ENCODE data around the gene SIK2.
"Not testable (repeated sequence)": the region's sequence is repeated elsewhere in the genome, so short reads cannot be mapped to it uniquely, and the experiment has no call there.

SIK2 gene

DNA sequence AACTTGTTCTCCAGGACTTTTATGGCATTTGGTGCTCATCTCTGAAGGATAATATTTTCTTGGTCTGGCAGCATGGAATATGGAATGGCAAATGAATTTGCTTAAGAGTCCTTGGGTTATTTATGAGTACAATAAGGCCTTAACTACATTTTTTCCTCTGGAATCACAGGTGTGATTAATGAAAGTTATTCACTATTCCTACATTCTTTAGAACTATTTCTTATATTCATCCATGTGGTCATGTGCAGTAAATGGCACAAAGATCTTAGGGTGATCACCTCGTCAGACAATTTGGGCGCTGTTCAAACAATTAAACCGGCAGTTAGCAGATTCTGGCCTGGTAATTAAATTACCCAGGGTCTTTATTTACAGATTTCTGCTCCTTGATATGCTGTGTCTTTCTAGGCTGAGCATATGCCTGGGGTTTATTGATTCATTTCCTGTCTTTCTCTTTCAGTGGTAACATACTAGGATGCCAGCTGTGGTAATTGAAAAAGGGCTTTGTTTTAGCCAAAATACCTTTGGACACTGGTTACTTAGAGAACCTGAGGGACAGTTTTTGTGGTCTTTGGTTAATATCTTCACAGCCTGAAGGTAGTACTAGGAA lies 31.6 kb downstream of the SIK2 start:
- H3K27me3 ChIP-seq = no peaks in the 10 kb centered on the region
- H3K4me3 ChIP-seq = no peak overlapping the region
- H3K9ac ChIP-seq = no peak overlapping the region
- H4K20me1 ChIP-seq = no peaks in the 10 kb centered on the region
- 0 out of 2 replicates have a peak overlapping the region, but pooled peaks have one; percentile 9 for H3K4me2 ChIP-seq
- peaks cover 34% of the 10 kb centered on the region for H3K36me3 ChIP-seq
- H3K4me1 ChIP-seq = peaks cover 12% of the 10 kb centered on the region
- 0 out of 2 replicates have a peak, but pooled peaks cover 2% of the 10 kb centered on the region for H3K9me3 ChIP-seq
- TF ChIP-seq Cebpa-rat (IDR thresholded peaks at IDR 0.05) = no peak
- H3K27ac ChIP-seq = no peak overlapping the region

DNA sequence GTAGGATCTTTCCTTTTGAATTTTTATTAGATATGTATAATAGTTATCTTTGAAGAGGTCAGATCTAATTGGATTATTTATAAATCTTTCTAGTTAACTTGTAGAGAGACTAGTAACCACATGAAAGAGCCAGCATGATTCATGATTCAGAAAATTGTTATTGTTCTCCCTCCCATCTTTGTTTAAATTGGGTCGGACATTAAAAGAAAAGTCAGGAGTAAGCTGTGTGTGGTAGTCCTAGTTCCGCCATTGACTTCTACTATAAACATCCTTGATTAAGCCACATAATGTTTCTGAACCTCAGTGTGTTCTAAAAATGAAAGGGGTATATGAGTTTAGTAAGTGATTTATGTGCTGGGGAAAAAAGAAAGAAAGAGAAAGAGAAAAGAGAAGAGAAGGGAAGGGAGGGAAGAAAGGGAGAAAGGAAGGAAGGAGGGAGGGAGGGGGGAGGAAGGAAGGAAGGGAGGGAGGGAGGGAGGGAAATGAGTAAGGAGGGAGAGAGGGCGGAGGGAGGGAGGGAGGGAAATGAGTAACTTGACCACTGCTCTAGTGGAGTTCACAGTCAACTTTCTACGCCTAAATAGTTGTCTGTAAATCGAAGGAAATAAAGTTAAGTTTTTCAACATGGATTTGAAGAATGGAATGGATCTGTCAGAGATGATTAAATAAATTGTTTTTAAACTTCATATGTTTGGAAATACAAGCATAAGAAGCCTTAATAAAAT lies 32.9 kb downstream of the SIK2 start:
- no peak overlapping the region for H3K4me3 ChIP-seq
- H3K4me2 ChIP-seq = no peak overlapping the region
- no peaks in the 10 kb centered on the region for H4K20me1 ChIP-seq
- no peaks in the 10 kb centered on the region for H3K27me3 ChIP-seq
- H3K9ac ChIP-seq = no peak overlapping the region
- H3K36me3 ChIP-seq = peaks cover 33% of the 10 kb centered on the region
- peaks cover 12% of the 10 kb centered on the region for H3K4me1 ChIP-seq
- H3K9me3 ChIP-seq = 0 out of 2 replicates have a peak, but pooled peaks cover 2% of the 10 kb centered on the region
- no peak overlapping the region for H3K27ac ChIP-seq
- no peak for TF ChIP-seq Cebpa-rat (IDR thresholded peaks at IDR 0.05)

DNA sequence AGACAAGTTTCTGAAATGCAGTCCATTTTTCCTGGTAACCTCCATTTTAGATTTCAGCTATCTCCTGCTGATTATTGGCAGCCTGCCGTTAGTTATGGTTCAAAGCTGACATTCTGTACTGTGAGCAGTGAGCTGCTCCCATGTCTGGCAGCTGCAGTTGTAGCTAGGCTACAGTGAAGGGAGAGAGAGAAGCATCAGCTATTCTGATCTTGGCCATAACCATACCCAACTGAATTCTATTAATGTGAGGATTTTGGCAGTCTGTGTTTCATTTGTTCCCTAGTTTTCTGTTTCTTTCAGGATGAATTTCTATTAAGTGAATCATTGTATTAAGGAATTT lies 33.4 kb downstream of the SIK2 start:
- H3K27me3 ChIP-seq = no peaks in the 10 kb centered on the region
- no peak for TF ChIP-seq Cebpa-rat (IDR thresholded peaks at IDR 0.05)

DNA sequence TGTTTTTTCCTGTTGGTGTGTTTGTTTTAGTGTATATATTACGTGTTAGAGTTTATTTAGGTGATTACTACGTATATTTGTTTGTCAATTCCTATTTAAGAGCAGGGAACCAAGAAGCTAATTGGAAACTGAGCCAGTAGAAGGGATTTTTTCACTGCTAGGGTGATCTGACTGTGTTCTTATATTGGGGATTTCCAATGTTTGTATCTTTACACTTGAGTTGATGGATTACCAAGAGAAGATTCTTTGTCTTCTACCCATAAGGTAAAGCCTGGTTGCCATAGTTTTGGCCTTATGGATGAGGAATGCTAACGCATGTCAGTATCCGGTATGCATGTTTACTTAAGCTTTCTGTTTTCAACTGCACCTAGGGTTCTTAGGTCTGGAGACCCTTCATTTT lies 35.6 kb downstream of the SIK2 start:
- H3K9me3 ChIP-seq = 0 out of 2 replicates have a peak, but pooled peaks cover 2% of the 10 kb centered on the region
- no peak overlapping the region for H3K9ac ChIP-seq
- no peaks in the 10 kb centered on the region for H4K20me1 ChIP-seq
- peaks cover 12% of the 10 kb centered on the region for H3K4me1 ChIP-seq
- TF ChIP-seq Cebpa-rat (IDR thresholded peaks at IDR 0.05) = no peak
- H3K4me3 ChIP-seq = no peak overlapping the region
- H3K36me3 ChIP-seq = peaks cover 40% of the 10 kb centered on the region
- no peaks in the 10 kb centered on the region for H3K27me3 ChIP-seq
- no peak overlapping the region for H3K27ac ChIP-seq
- no peak overlapping the region for H3K4me2 ChIP-seq

More for the DNA sequence above, 33.4 kb downstream of the SIK2 start:
- Histone ChIP-seq H3K36me3 (peaks cover 32% of the 10 kb centered on the region), H3K9ac (no peak overlapping the region), H3K27ac (no peak overlapping the region), H3K9me3 (0 out of 2 replicates have a peak, but pooled peaks cover 2% of the 10 kb centered on the region), H3K4me3 (no peak overlapping the region), H3K4me2 (no peak overlapping the region), H4K20me1 (no peaks in the 10 kb centered on the region), H3K4me1 (peaks cover 12% of the 10 kb centered on the region)

DNA sequence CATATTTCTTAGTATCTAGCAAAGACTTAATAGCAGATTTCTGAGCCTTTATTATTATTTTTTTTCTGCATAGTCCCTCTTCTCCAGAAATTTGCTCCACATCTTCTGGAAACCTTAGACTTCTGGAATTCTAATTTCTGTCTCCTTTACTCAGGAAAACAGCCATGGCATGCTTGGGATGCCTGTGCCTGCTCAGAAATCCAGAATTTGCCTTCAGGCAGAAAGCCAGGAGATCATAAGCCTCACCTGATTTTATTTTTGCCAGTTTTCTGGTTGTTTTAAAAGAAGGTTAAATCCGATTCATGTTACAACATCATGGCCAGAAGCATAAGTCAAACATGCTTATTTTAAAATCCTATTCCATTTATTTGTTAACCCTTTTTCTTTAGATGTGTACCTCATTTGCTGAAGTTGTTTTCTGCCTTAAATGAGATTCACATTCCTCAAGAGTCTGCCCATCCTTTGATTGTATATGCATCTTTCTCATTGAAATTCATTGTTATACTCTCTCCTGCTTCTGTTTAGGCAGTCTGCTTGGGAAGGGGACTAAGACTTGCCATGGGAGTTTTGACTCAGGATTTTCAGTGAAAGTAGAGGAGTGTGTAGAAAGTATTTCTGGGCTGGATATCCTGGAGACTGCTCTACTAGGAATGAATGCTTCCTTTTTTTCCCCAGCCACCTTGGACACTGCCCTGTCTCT lies 37.1 kb downstream of the SIK2 start:
- H4K20me1 ChIP-seq = no peaks in the 10 kb centered on the region
- H3K9me3 ChIP-seq = 0 out of 2 replicates have a peak, but pooled peaks cover 2% of the 10 kb centered on the region
- H3K9ac ChIP-seq = no peak overlapping the region
- no peak overlapping the region for H3K4me3 ChIP-seq
- no peak for TF ChIP-seq Cebpa-rat (IDR thresholded peaks at IDR 0.05)
- H3K27me3 ChIP-seq = no peaks in the 10 kb centered on the region
- H3K4me2 ChIP-seq = no peak overlapping the region
- H3K27ac ChIP-seq = no peak overlapping the region
- peaks cover 51% of the 10 kb centered on the region for H3K36me3 ChIP-seq
- peaks cover under 1% of the 10 kb centered on the region; the same call in 1 of the 2 replicates for H3K4me1 ChIP-seq

DNA sequence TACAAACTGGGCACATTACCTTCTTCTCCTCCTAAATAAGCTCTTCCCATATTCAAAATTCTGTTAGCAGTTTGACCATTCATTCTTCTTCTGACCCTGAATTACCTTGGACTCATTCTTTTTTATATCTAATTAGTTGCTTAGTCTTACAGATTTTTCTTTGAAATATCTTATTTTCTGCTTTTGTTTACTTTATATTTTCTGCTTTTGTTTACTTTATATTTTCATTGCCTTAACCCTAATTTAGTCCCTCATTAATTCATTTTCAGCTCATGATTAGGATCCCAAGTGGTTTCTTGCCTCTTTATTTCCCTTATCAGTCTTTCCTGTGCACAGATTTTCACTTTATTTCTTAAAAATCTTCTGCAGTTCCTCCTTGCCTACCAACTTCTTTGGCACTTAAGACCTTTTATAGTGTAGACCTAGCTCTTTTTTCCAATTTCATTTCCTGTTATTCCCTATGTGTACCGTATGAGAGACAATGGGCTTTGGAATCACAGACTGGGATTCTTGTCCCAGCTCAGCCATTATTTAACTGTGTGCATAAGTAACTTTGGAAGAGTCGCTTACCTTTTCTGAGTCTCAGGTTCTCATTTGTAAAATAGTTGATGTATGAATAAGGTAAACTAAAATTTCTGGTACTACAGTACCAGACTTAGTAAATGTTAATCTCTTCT lies 39.2 kb downstream of the SIK2 start:
- Histone ChIP-seq H3K27me3 (no peaks in the 10 kb centered on the region), H3K4me1 (peaks cover 11% of the 10 kb centered on the region), H4K20me1 (no peaks in the 10 kb centered on the region), H3K9me3 (0 out of 2 replicates have a peak, but pooled peaks cover 2% of the 10 kb centered on the region), H3K4me3 (no peak overlapping the region), H3K27ac (no peak overlapping the region), H3K4me2 (no peak overlapping the region), H3K9ac (no peak overlapping the region), H3K36me3 (peaks cover 51% of the 10 kb centered on the region)
- no peak for TF ChIP-seq Cebpa-rat (IDR thresholded peaks at IDR 0.05)

DNA sequence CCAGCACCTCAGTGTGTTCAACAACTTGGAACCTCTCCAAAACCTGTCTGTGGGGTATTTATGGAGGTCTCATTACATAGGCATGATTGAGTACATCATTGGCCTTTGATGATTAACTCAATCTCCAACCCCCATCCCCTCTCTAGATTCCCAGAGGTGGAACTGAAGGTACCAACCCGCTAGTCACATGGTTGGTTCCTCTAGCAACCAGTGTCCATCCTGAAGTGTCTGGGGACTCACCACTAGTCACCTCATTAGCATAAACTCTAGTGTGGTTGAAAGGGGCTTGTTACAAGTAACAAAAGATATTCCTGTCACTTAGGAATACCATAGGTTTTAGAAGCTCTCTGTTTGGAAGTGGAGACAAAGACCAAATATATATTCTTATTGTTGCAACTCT lies 40.3 kb downstream of the SIK2 start:
- Histone ChIP-seq H3K9me3 (0 out of 2 replicates have a peak, but pooled peaks cover 2% of the 10 kb centered on the region), H3K9ac (no peak overlapping the region), H3K4me1 (peaks cover 11% of the 10 kb centered on the region), H3K27me3 (no peaks in the 10 kb centered on the region), H3K4me3 (no peak overlapping the region), H3K4me2 (no peak overlapping the region), H4K20me1 (no peaks in the 10 kb centered on the region), H3K27ac (no peak overlapping the region), H3K36me3 (peaks cover 47% of the 10 kb centered on the region)
- no peak for TF ChIP-seq Cebpa-rat (IDR thresholded peaks at IDR 0.05)

DNA sequence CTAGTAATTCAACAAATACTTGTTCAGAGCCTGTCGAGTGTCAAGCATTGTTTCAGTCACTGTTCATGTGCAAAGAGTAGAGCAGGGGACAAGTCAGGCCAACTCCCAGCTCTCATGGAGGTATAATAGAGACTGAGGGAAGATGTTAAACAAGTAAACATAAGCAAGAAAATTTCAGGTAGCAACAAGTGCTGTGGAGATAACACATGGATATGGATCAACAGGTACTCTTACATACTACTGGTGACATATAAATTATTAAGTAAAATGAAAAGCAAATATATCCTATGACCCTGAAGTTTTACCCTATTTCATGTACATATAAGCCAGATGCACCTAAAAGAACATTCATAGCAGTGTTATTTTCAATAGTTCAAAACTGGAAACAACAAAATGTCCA lies 42.7 kb downstream of the SIK2 start:
- H3K27ac ChIP-seq = no peak overlapping the region
- peaks cover 11% of the 10 kb centered on the region for H3K4me1 ChIP-seq
- H3K9me3 ChIP-seq = no peaks in the 10 kb centered on the region
- H3K27me3 ChIP-seq = no peaks in the 10 kb centered on the region
- peaks cover 33% of the 10 kb centered on the region for H3K36me3 ChIP-seq
- H3K4me3 ChIP-seq = no peak overlapping the region
- no peak for TF ChIP-seq Cebpa-rat (IDR thresholded peaks at IDR 0.05)
- no peaks in the 10 kb centered on the region for H4K20me1 ChIP-seq
- H3K4me2 ChIP-seq = peak overlapping the region; percentile 36; the same call in 1 of the 2 replicates
- no peak overlapping the region for H3K9ac ChIP-seq

DNA sequence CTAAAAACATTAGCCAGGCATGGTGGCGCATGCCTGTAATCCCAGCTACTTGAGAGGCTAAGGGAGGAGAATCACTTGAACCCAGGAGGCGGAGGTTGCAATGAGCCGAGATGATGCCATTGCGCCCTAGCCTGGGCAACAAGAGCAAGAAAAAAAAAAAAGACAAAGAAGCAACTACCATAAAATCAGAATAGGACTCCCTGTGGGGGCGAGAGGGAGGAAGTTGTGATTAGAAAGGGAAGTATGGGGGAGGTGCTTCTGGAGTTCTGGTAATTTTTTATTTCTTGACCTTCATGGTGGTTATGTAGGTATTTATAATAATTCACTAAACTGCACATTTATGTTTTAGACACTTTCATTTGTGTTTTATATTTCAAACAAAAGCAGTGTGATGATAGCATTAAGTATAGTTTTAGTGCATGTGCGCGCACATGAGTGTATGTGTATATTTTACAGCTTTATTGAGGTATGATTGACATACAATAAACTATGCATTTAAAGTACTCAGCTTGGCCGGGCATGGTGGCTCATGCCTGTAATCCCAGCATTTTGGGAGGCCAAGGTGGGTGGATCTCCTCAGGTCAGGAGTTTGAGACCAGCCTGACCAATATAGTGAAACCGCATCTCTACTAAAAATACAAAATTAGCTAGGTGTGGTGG lies 43.5 kb downstream of the SIK2 start:
- H4K20me1 ChIP-seq = no peaks in the 10 kb centered on the region
- H3K4me1 ChIP-seq = peaks cover 11% of the 10 kb centered on the region
- TF ChIP-seq Cebpa-rat (IDR thresholded peaks at IDR 0.05) = no peak
- H3K9ac ChIP-seq = no peak overlapping the region
- H3K9me3 ChIP-seq = no peaks in the 10 kb centered on the region
- peak overlapping the region; percentile 36 for H3K4me2 ChIP-seq
- peaks cover 33% of the 10 kb centered on the region for H3K36me3 ChIP-seq
- no peak overlapping the region for H3K4me3 ChIP-seq
- no peaks in the 10 kb centered on the region for H3K27me3 ChIP-seq
- no peak overlapping the region for H3K27ac ChIP-seq

DNA sequence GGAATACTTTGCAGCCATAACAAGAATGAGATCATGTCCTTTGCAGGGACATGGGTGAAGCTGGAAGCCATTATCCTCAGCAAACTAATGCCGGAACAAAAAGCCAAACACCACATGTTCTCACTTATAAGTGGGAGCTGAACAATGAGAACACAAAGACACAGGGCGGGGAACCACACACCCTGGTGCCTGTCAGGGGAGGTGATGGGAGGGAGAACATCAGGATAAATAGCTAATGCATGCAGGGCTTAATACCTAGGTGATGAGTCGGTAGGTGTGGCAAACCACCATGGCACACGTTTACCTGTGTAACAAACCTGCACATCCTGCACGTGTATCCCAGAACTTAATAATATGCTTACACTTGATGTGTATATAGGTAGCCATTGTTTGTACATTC lies 49.1 kb downstream of the SIK2 start:
- H3K27me3 ChIP-seq, H3K4me2 ChIP-seq, H3K27ac ChIP-seq, H3K4me3 ChIP-seq, H4K20me1 ChIP-seq, H3K9ac ChIP-seq, H3K4me1 ChIP-seq, H3K9me3 ChIP-seq: not testable (repeated sequence)
- H3K36me3 ChIP-seq = peaks cover 26% of the 10 kb centered on the region
